Osteoblast (primary cell): ENCODE data around the gene APOA4. TPM values are rescaled to one million over a fixed set of nuclear protein-coding genes. Genes with fewer than 3 reads are reported as not detected.
A peak's percentile ranks its signal among the peaks of the same experiment; 100 is the strongest.

Source experiments
- DNase-seq: peaks from one replicate; pipeline ENCODE4 v3.0.0; 2011; ENCODE audit warnings: low spot score, mixed read lengths; ENCODE audit not compliant: insufficient read length; ENCODE audit errors: missing footprints
- H2AFZ ChIP-seq: 2 replicates; pipeline ENCODE4 v1.6.0; 2011; ENCODE audit warnings: mild to moderate bottlenecking, low read length
- H3K27ac ChIP-seq: 2 replicates; pipeline ENCODE4 v1.5.1; 2011; ENCODE audit warnings: mild to moderate bottlenecking, low read depth, low read length, moderate library complexity
- H3K27me3 ChIP-seq: 2 replicates; pipeline ENCODE4 v1.6.0; 2012; ENCODE audit warnings: mild to moderate bottlenecking, control low read depth, inconsistent platforms, low read length, moderate library complexity; ENCODE audit not compliant: insufficient read depth
- H3K36me3 ChIP-seq: 2 replicates; pipeline ENCODE4 v1.5.1; 2011; ENCODE audit warnings: mild to moderate bottlenecking, low read length, control low read depth, moderate library complexity; ENCODE audit not compliant: insufficient read depth
- H3K4me1 ChIP-seq: 2 replicates; pipeline ENCODE4 v1.5.1; 2011; ENCODE audit warnings: mild to moderate bottlenecking, low read length, control low read depth, moderate library complexity; ENCODE audit not compliant: insufficient read depth
- H3K4me2 ChIP-seq: 2 replicates; pipeline ENCODE4 v1.6.0; 2011; ENCODE audit warnings: mild to moderate bottlenecking, low read length; ENCODE audit not compliant: insufficient read depth
- H3K4me3 ChIP-seq: fragments of 200-600 bp; sonication (generic); 3 replicates; pipeline ENCODE4 v1.5.1; 2012; ENCODE audit warnings: mild to moderate bottlenecking, low read length, inconsistent platforms; ENCODE audit not compliant: insufficient read depth
- H3K79me2 ChIP-seq: 2 replicates; pipeline ENCODE4 v1.6.0; 2012; ENCODE audit warnings: mild to moderate bottlenecking, low read length, control low read depth, inconsistent platforms; ENCODE audit not compliant: insufficient read depth
- H3K9me3 ChIP-seq: 2 replicates; pipeline ENCODE4 v1.5.1; 2011; ENCODE audit warnings: low read depth, low read length, control low read depth
- H4K20me1 ChIP-seq: 2 replicates; pipeline ENCODE4 v1.6.0; 2012; ENCODE audit warnings: mild to moderate bottlenecking, low read length, control low read depth; ENCODE audit not compliant: insufficient read depth
- CTCF ChIP-seq: IDR thresholded peaks from 2 replicates; pipeline ENCODE4 v1.5.1; 2011; ENCODE audit warnings: mild to moderate bottlenecking, low read depth, low read length, moderate library complexity; ENCODE audit errors: extremely low read depth
- total RNA-seq: library from RNA; depleted of rRNA; stranded (reverse); fragments of >200 nt; gene quantifications from 2 replicates; pipeline ENCODE4 v1.2.3, GENCODE V29; 2012

The APOA4 gene
- total RNA-seq, 1 donor: not detected

- peaks cover 39% of the 10 kb centered on the region for H3K4me1 ChIP-seq
- H3K4me3 ChIP-seq: peak within 1 kb of the TSS; percentile 92
- H3K27me3 ChIP-seq: no peaks in the 10 kb centered on the region
- no peaks in the 10 kb centered on the region for H3K9me3 ChIP-seq
- H3K36me3 ChIP-seq: peaks cover 38% of the 10 kb centered on the region
- DNase-seq: peak; percentile 98
- no peak for TF ChIP-seq CTCF
- H2AFZ ChIP-seq: peak within 1 kb of the TSS; percentile 97
- peak within 1 kb of the TSS; percentile 97 for H3K27ac ChIP-seq
- H3K4me2 ChIP-seq: peak within 1 kb of the TSS; percentile 93
- H3K79me2 ChIP-seq: peaks cover 39% of the 10 kb centered on the region
- H4K20me1 ChIP-seq: no peaks in the 10 kb centered on the region
Observed at GRCh38 chr11:116787786-116788486, 35.2 kb downstream of the APOA4 start, which contains the start of gene ZPR1. Gene ZPR1, minus strand, starts transcription at chr11:116788023. Its CDS starts 33 bp downstream, at chr11:116787990.

GRCh38 chr11:116787436-116787785, 35.7 kb downstream of the APOA4 start:
- H3K79me2 ChIP-seq: peaks cover 39% of the 10 kb centered on the region
- peaks cover 39% of the 10 kb centered on the region for H3K4me1 ChIP-seq
- H3K27me3 ChIP-seq: no peaks in the 10 kb centered on the region
- no peaks in the 10 kb centered on the region for H3K9me3 ChIP-seq
- H3K27ac ChIP-seq: peak overlapping the region; percentile 97
- H3K4me3 ChIP-seq: peak overlapping the region; percentile 92
- H3K4me2 ChIP-seq: peak overlapping the region; percentile 93
- no peak for TF ChIP-seq CTCF
- H3K36me3 ChIP-seq: peaks cover 43% of the 10 kb centered on the region
- DNase-seq: peak; percentile 38
- peak overlapping the region; percentile 28 for H2AFZ ChIP-seq
- no peaks in the 10 kb centered on the region for H4K20me1 ChIP-seq

- Histone ChIP-seq H3K27me3 (no peaks in the 10 kb centered on the region), H3K36me3 (peaks cover 47% of the 10 kb centered on the region), H2AFZ (peak overlapping the region; percentile 28), H3K4me1 (peaks cover 36% of the 10 kb centered on the region), H3K4me3 (peak overlapping the region; percentile 92), H4K20me1 (no peaks in the 10 kb centered on the region), H3K79me2 (peaks cover 42% of the 10 kb centered on the region), H3K27ac (peak overlapping the region; percentile 97), H3K9me3 (no peaks in the 10 kb centered on the region), H3K4me2 (peak overlapping the region; percentile 93)
- no peak for TF ChIP-seq CTCF
- DNase-seq: no peak
Observed at GRCh38 chr11:116786966-116787365, 36.1 kb downstream of the APOA4 start.

- Histone ChIP-seq H3K9me3 (no peaks in the 10 kb centered on the region), H2AFZ (no peak overlapping the region), H3K4me2 (peak overlapping the region; percentile 93), H4K20me1 (no peaks in the 10 kb centered on the region), H3K27ac (peak overlapping the region; percentile 97), H3K36me3 (peaks cover 54% of the 10 kb centered on the region), H3K79me2 (peaks cover 44% of the 10 kb centered on the region), H3K4me1 (peaks cover 31% of the 10 kb centered on the region), H3K27me3 (no peaks in the 10 kb centered on the region), H3K4me3 (peak overlapping the region; percentile 92)
- no peak for TF ChIP-seq CTCF
- DNase-seq: no peak
Observed at GRCh38 chr11:116786326-116786725, 36.8 kb downstream of the APOA4 start.
